HepG2 (cell line): ENCODE measurements around the gene ADAM22. TPM values are rescaled to one million over a fixed set of nuclear protein-coding genes. Genes with fewer than 3 reads are reported as not detected.

ENCODE experiments used
- ARID5B ChIP-seq: IDR thresholded peaks from 2 replicates; pipeline ENCODE4 v1.4.0; 2020; ENCODE audit warnings: mild to moderate bottlenecking, missing genetic modification reagents
- BCL6 ChIP-seq: IDR thresholded peaks from 2 replicates; pipeline ENCODE4 v1.6.1; 2016; ENCODE audit warnings: missing genetic modification reagents, missing compliant biosample characterization
- DPF2 ChIP-seq: sonication (generic); formaldehyde crosslinking; IDR thresholded peaks from 2 replicates; pipeline ENCODE4 v1.4.0; 2020; ENCODE audit warnings: mild to moderate bottlenecking, low read depth, missing genetic modification reagents, borderline replicate concordance
- GATA4 ChIP-seq: sonication (generic); IDR thresholded peaks from 2 replicates; pipeline ENCODE4 v1.6.1; 2016; ENCODE audit warnings: antibody characterized with exemption, low read depth, borderline replicate concordance
- HHEX ChIP-seq: IDR thresholded peaks from 2 replicates; pipeline ENCODE4 v1.6.1; 2016; ENCODE audit warnings: control low read depth
- KAT8 ChIP-seq: IDR thresholded peaks from 2 replicates; pipeline ENCODE4 v1.6.1; 2016; ENCODE audit warnings: missing genetic modification reagents, missing compliant biosample characterization
- NCOA5 ChIP-seq: sonication (generic); formaldehyde crosslinking; IDR thresholded peaks from 2 replicates; pipeline ENCODE4 v1.4.0; 2020; ENCODE audit warnings: missing genetic modification reagents
- POGZ ChIP-seq: sonication (generic); formaldehyde crosslinking; IDR thresholded peaks from 2 replicates; pipeline ENCODE4 v1.4.0; 2020; ENCODE audit warnings: mild to moderate bottlenecking, missing genetic modification reagents
- RCOR2 ChIP-seq: IDR thresholded peaks from 2 replicates; pipeline ENCODE4 v1.6.1; 2016; ENCODE audit warnings: missing biosample characterization, missing genetic modification reagents
- SKIL ChIP-seq: sonication (generic); formaldehyde crosslinking; IDR thresholded peaks from 2 replicates; pipeline ENCODE4 v1.8.0; 2022; ENCODE audit warnings: missing genetic modification reagents, mild to moderate bottlenecking, moderate library complexity, borderline replicate concordance
- SMAD3 ChIP-seq: sonication (generic); formaldehyde crosslinking; IDR thresholded peaks from 2 replicates; pipeline ENCODE4 v1.4.0; 2020; ENCODE audit warnings: missing genetic modification reagents
- SOX13 ChIP-seq, 3 experiments: fragments of 450-650 bp in 1 of 3; sonication (generic) in 1 of 3; formaldehyde crosslinking in 1 of 3; IDR thresholded peaks in 2 of 3; conservative IDR thresholded peaks in 1 of 3; 2 replicates each; pipeline versions ENCODE4 v1.5.0 to v1.6.1; 2016 to 2020; ENCODE audit warnings: antibody characterized with exemption in 1 of 3, mild to moderate bottlenecking in 1 of 3, missing compliant biosample characterization in 1 of 3, missing genetic modification reagents in 1 of 3, moderate library complexity in 1 of 3
- SOX6 ChIP-seq, 2 experiments: fragments of 450-650 bp in 1 of 2; sonication (generic) in 1 of 2; formaldehyde crosslinking in 1 of 2; IDR thresholded peaks; 2 replicates each; pipeline versions ENCODE4 v1.4.0 to v1.6.1; 2017 to 2020; ENCODE audit warnings: antibody characterized with exemption in 1 of 2, mild to moderate bottlenecking in 1 of 2, missing genetic modification reagents in 1 of 2
- TARDBP ChIP-seq: sonication (generic); formaldehyde crosslinking; IDR thresholded peaks from 2 replicates; pipeline ENCODE4 v1.8.0; 2022; ENCODE audit warnings: mild to moderate bottlenecking, missing genetic modification reagents
- THAP11 ChIP-seq: IDR thresholded peaks from 2 replicates; pipeline ENCODE4 v1.6.1; 2016; ENCODE audit warnings: missing biosample characterization, missing genetic modification reagents
- THRA ChIP-seq: sonication (generic); formaldehyde crosslinking; IDR thresholded peaks from 2 replicates; pipeline ENCODE4 v1.4.0; 2020; ENCODE audit warnings: missing genetic modification reagents, borderline replicate concordance
- ZSCAN12 ChIP-seq: sonication (generic); formaldehyde crosslinking; IDR thresholded peaks from 2 replicates; pipeline ENCODE4 v1.9.0; 2021; ENCODE audit warnings: mild to moderate bottlenecking, missing genetic modification reagents
- polyA plus RNA-seq, 8 experiments: library from polyadenylated mRNA; depleted of rRNA in 3 of 8; stranded (reverse) in 7 of 8; unstranded in 1 of 8; fragments of >200 nt; fragmentation: Illumina TruSeq in 4 of 8; extraction: Trizol in 4 of 8; gene quantifications; 2 replicates each; pipeline versions ENCODE4 v1.2.1 to v1.2.3, GENCODE V29; 2011 to 2016; ENCODE audit warnings: low read depth in 4 of 8, missing spikeins in 1 of 8, mixed read lengths in 1 of 8; ENCODE audit not compliant: insufficient read depth in 1 of 8
- total RNA-seq, 5 experiments: library from RNA; depleted of rRNA; stranded (reverse); fragments of >200 nt; fragmentation: Illumina TruSeq; extraction: Trizol; gene quantifications; 2 replicates each; pipeline ENCODE4 v1.2.3, GENCODE V29; 2016; ENCODE audit warnings: low read depth in 1 of 5

ADAM22 gene
- total and polyA plus RNA-seq, 2 of the 13 experiments (the other 11 are each of a cell fraction or from before 2014, with no cell fraction given), result 1.9 to 6.7 TPM

GRCh38 chr7:88151119-88151790, 217.2 kb downstream of the ADAM22 start (continued):
- TF ChIP-seq ARID5B (CRISPR knock-in tag) (peak; percentile 82), SOX6 (IDR thresholded peaks at IDR 0.05) (no peak), SOX6 (CRISPR knock-in tag; IDR thresholded peaks at IDR 0.05) (peak; percentile 93), TARDBP (CRISPR knock-in tag) (0 out of 2 replicates have a peak, but pooled peaks have one; percentile 42), POGZ (peak; percentile 42; the same call in 1 of the 2 replicates), GATA4 (peak; percentile 65; the same call in 1 of the 2 replicates), DPF2 (CRISPR knock-in tag) (0 out of 2 replicates have a peak, but pooled peaks have one; percentile 37), THAP11 (CRISPR knock-in tag) (no peak), HHEX (CRISPR knock-in tag) (0 out of 2 replicates have a peak, but pooled peaks have one; percentile 9), KAT8 (CRISPR knock-in tag) (0 out of 2 replicates have a peak, but pooled peaks have one; percentile 16), SOX13 (IDR thresholded peaks at IDR 0.05) (peak; percentile 36; the same call in 1 of the 2 replicates), SOX13 (CRISPR knock-in tag; conservative IDR thresholded peaks at IDR 0.05 in 1 of 2, IDR thresholded peaks at IDR 0.05 in 1 of 2) (peak in 1 of 2 experiments; percentile 92; a peak in 2 of 4 replicates), ZSCAN12 (CRISPR knock-in tag) (no peak), THRA (0 out of 2 replicates have a peak, but pooled peaks have one; percentile 21), SKIL (CRISPR knock-in tag) (0 out of 2 replicates have a peak, but pooled peaks have one; percentile 28), RCOR2 (CRISPR knock-in tag) (0 out of 2 replicates have a peak, but pooled peaks have one; percentile 56), NCOA5 (no peak), SMAD3 (peak; percentile 11; the same call in 1 of the 2 replicates), BCL6 (CRISPR knock-in tag) (peak; percentile 65; the same call in 1 of the 2 replicates)
